ENCODE results near the gene RRP7A. TPM values are rescaled to one million over a fixed set of nuclear protein-coding genes. Genes with fewer than 3 reads are reported as not detected.
"Not testable (repeated sequence)": the region's sequence is repeated elsewhere in the genome, so short reads cannot be mapped to it uniquely, and the experiment has no call there.

The RRP7A gene
- total and polyA plus RNA-seq, 2 of the 13 experiments (the other 11 are each of a cell fraction or from before 2014, with no cell fraction given) = 15.3 to 41.6 TPM

GRCh38 chr22:42483610-42484223 is 35.9 kb downstream of the RRP7A start:
- H3K4me2 ChIP-seq (ENCODE audit: low read depth, low read length); FAIRE-seq; H3K4me3 ChIP-seq (replicated peaks in 1 of 3; ENCODE audit: insufficient read depth in 1 of 3, low read depth in 2 of 3, low read length in 3 of 3); H3K27ac ChIP-seq (ENCODE audit: extremely low read length, insufficient read depth, low read length); H3K36me3 ChIP-seq (replicated peaks in 1 of 2; ENCODE audit: control insufficient read depth in 1 of 2, insufficient read depth in 2 of 2, low read length in 2 of 2); intact Hi-C loops (cut with micrococcal nuclease; ENCODE audit: unreplicated experiment); in situ Hi-C loops (cut with HindIII; ENCODE audit: extremely low pct_ligation_motif_present, low pct_unique_long_range_greater_than_20kb); H3K9me3 ChIP-seq (ENCODE audit: low read length); H3K79me2 ChIP-seq (ENCODE audit: insufficient read depth, low read length); ATAC-seq; H3K4me1 ChIP-seq (ENCODE audit: insufficient read depth, low read length); BruUV-seq (replicated peaks); CTCF ChIA-PET (ENCODE audit: low intra/inter-chr PET ratio, low total read pairs); H4K20me1 ChIP-seq (ENCODE audit: insufficient read depth, low read length); H3K9ac ChIP-seq (ENCODE audit: insufficient read depth, low read depth, low read length); H2AFZ ChIP-seq (ENCODE audit: low read length); POLR2A ChIA-PET; DNase-seq (ENCODE audit: low spot score): not testable (repeated sequence)
- H3K27me3 ChIP-seq (ENCODE audit: control insufficient read depth in 1 of 2, insufficient read depth in 2 of 2, low read length in 2 of 2) = peaks cover 0 to 11% of the 10 kb centered on the region in 2 experiments; a peak in 1 of 5 replicates
- no CpG with 5 or more reads among the region's 13 CpGs for WGBS (ENCODE audit: low lambda C conversion rate)

GRCh38 chr22:42475122-42475521 is 44.5 kb downstream of the RRP7A start:
- no peaks in the 10 kb centered on the region; a peak in 3 of 5 replicates for H3K27me3 ChIP-seq (ENCODE audit: control insufficient read depth in 1 of 2, insufficient read depth in 2 of 2, low read length in 2 of 2)
- no peak overlapping the region for H2AFZ ChIP-seq (ENCODE audit: low read length)
- WGBS (ENCODE audit: low lambda C conversion rate) = 59% methylated on average over 2 of the region's 2 CpGs
- DNase-seq (ENCODE audit: low spot score) = no peak
- POLR2A ChIA-PET = no interaction called here
- H3K79me2 ChIP-seq (ENCODE audit: insufficient read depth, low read length) = no peaks in the 10 kb centered on the region
- H3K4me1 ChIP-seq (ENCODE audit: insufficient read depth, low read length) = no peaks in the 10 kb centered on the region
- H3K4me3 ChIP-seq (replicated peaks in 1 of 3; ENCODE audit: insufficient read depth in 1 of 3, low read depth in 2 of 3, low read length in 3 of 3) = no peak overlapping the region
- no peak overlapping the region for H3K27ac ChIP-seq (ENCODE audit: extremely low read length, insufficient read depth, low read length)
- no peaks in the 10 kb centered on the region for H3K36me3 ChIP-seq (replicated peaks in 1 of 2; ENCODE audit: control insufficient read depth in 1 of 2, insufficient read depth in 2 of 2, low read length in 2 of 2)
- in situ Hi-C loops (cut with HindIII; ENCODE audit: extremely low pct_ligation_motif_present, low pct_unique_long_range_greater_than_20kb) = no loop called here
- H3K4me2 ChIP-seq (ENCODE audit: low read depth, low read length) = no peak overlapping the region
- H3K9me3 ChIP-seq (ENCODE audit: low read length) = no peaks in the 10 kb centered on the region
- ATAC-seq = no peak
- CTCF ChIA-PET (ENCODE audit: low intra/inter-chr PET ratio, low total read pairs) = no interaction called here
- intact Hi-C loops (cut with micrococcal nuclease; ENCODE audit: unreplicated experiment) = no loop called here
- no TSS peak for BruUV-seq (replicated peaks)
- no peak for FAIRE-seq
- no peaks in the 10 kb centered on the region for H4K20me1 ChIP-seq (ENCODE audit: insufficient read depth, low read length)
- no peak overlapping the region for H3K9ac ChIP-seq (ENCODE audit: insufficient read depth, low read depth, low read length)
- no peak for TF ChIP-seq ZNF552 (CRISPR knock-in tag; IDR thresholded peaks at IDR 0.05; ENCODE audit: borderline replicate concordance)
- no peak for TF ChIP-seq KLF15 (CRISPR knock-in tag; IDR thresholded peaks at IDR 0.05; ENCODE audit: borderline replicate concordance)
- TF ChIP-seq HNRNPH1 (optimal IDR thresholded peaks at IDR 0.05; ENCODE audit: low read depth, low read length) = no peak
- TF ChIP-seq SMC3 (IDR thresholded peaks at IDR 0.05; ENCODE audit: low read length) = no peak
- no peak for TF ChIP-seq ATF2 (CRISPR knock-in tag; IDR thresholded peaks at IDR 0.05)
- no peak for TF ChIP-seq NR0B2 (CRISPR knock-in tag; IDR thresholded peaks at IDR 0.05)
- TF ChIP-seq HMGXB4 (CRISPR knock-in tag; IDR thresholded peaks at IDR 0.05; ENCODE audit: borderline replicate concordance in 1 of 2, low read depth in 1 of 2) = no peak
- no peak for TF ChIP-seq ATF4 (CRISPR knock-in tag; IDR thresholded peaks at IDR 0.05)
- no peak for TF ChIP-seq ZBTB14 (CRISPR knock-in tag; IDR thresholded peaks at IDR 0.05)
- TF ChIP-seq RBFOX2 (IDR thresholded peaks at IDR 0.05; ENCODE audit: low read depth, low read length) = no peak
- TF ChIP-seq ZNF768 (CRISPR knock-in tag; IDR thresholded peaks at IDR 0.05) = no peak
